Nephron progenitor cell (in vitro differentiated cells): ENCODE results near the gene RBBP6.
"Not testable (repeated sequence)": the region's sequence is repeated elsewhere in the genome, so short reads cannot be mapped to it uniquely, and the experiment has no call there.

ENCODE experiments used
- DNase-seq: peaks from one replicate; pipeline ENCODE4 v3.0.0; 2021
- H3K27ac Mint-ChIP-seq: 2 replicates; pipeline ENCODE4 v1.8.0; 2021; ENCODE audit warnings: mild to moderate bottlenecking, moderate library complexity, mixed read lengths
- H3K27me3 Mint-ChIP-seq: 2 replicates; pipeline ENCODE4 v1.8.0; 2021; ENCODE audit warnings: mild to moderate bottlenecking, low read depth, mixed read lengths; ENCODE audit not compliant: poor library complexity
- H3K36me3 Mint-ChIP-seq: 2 replicates; pipeline ENCODE4 v1.8.0; 2021; ENCODE audit warnings: low read depth, mixed read lengths
- H3K4me1 Mint-ChIP-seq: 2 replicates; pipeline ENCODE4 v1.8.0; 2021; ENCODE audit warnings: mixed read lengths
- H3K4me3 Mint-ChIP-seq: 2 replicates; pipeline ENCODE4 v1.8.0; 2021; ENCODE audit warnings: mild to moderate bottlenecking, moderate library complexity, mixed read lengths
- H3K9me3 Mint-ChIP-seq: 2 replicates; pipeline ENCODE4 v1.8.0; 2021; ENCODE audit warnings: mild to moderate bottlenecking, moderate library complexity, mixed read lengths
- TF ChIP-seq, protein P1 (sequence below): fragments of 200-600 bp; sonication (generic); IDR thresholded peaks from 2 replicates; pipeline ENCODE4 v1.5.0; 2021; ENCODE audit warnings: antibody characterized with exemption

RBBP6 gene

DNA sequence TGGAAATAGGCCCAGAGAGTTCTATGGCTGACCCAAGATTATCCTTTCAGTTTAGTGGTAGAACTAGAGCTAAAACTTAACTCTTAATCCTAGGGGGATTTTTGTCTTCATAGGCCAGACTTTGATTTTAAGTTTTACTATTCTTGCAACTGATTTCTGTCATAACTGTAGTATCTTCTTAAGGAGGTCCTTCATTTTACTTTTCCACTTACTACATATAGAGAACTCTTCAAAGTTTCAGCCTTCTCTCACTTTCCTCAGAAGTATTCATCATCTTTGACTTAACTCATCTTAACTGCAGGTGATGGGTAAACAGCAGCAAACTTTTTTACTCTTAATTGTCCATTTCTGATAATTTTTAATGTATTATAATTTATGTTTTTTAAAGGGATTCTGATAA lies 23.4 kb downstream of the RBBP6 start:
- Mint-ChIP-seq H3K27ac (no peak overlapping the region), H3K9me3 (peaks cover 3% of the 10 kb centered on the region), H3K27me3 (no peaks in the 10 kb centered on the region), H3K36me3 (peaks cover 96% of the 10 kb centered on the region), H3K4me1 (no peaks in the 10 kb centered on the region), H3K4me3 (no peak overlapping the region)
- DNase-seq: no peak
- TF ChIP-seq, protein P1, sequence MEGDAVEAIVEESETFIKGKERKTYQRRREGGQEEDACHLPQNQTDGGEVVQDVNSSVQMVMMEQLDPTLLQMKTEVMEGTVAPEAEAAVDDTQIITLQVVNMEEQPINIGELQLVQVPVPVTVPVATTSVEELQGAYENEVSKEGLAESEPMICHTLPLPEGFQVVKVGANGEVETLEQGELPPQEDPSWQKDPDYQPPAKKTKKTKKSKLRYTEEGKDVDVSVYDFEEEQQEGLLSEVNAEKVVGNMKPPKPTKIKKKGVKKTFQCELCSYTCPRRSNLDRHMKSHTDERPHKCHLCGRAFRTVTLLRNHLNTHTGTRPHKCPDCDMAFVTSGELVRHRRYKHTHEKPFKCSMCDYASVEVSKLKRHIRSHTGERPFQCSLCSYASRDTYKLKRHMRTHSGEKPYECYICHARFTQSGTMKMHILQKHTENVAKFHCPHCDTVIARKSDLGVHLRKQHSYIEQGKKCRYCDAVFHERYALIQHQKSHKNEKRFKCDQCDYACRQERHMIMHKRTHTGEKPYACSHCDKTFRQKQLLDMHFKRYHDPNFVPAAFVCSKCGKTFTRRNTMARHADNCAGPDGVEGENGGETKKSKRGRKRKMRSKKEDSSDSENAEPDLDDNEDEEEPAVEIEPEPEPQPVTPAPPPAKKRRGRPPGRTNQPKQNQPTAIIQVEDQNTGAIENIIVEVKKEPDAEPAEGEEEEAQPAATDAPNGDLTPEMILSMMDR: no peak

DNA sequence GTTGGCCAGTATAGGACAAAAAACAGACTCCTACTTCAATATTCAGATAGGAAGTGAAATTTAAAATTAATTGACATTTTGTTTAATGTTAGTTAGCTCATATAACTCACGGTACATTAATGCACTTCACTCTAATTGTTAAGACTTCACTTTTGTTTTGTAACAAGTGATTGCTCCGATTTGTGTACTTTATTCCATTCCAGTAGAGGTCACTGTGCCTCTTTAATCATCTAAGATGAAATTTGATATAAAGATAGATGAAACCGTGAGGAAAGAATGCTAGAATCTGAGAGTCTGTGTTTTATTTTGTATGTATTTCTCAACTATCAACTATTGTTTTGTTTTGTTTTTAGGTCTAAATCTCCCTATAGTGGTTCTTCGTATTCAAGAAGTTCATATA lies 29.0 kb downstream of the RBBP6 start:
- H3K9me3 Mint-ChIP-seq: peaks cover 56% of the 10 kb centered on the region
- no peak for DNase-seq

DNA sequence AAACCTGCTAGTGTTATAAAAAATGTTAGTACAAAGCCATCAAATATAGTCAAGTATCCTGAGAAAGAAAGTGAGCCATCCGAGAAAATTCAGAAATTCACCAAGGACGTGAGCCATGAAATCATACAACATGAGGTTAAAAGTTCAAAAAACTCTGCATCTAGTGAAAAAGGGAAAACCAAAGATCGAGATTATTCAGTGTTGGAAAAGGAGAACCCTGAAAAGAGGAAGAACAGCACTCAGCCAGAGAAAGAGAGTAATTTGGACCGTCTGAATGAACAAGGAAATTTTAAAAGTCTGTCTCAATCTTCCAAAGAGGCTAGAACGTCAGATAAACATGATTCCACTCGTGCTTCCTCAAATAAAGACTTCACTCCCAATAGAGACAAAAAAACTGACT lies 31.7 kb downstream of the RBBP6 start:
- Mint-ChIP-seq H3K27ac (no peak overlapping the region), H3K27me3 (peaks cover 3% of the 10 kb centered on the region), H3K4me1 (no peaks in the 10 kb centered on the region), H3K9me3 (peaks cover 72% of the 10 kb centered on the region), H3K4me3 (no peak overlapping the region), H3K36me3 (peaks cover 84% of the 10 kb centered on the region)
- DNase-seq: no peak
- TF ChIP-seq, protein P1: no peak

More for the DNA sequence above, 29.0 kb downstream of the RBBP6 start:
- H3K36me3 Mint-ChIP-seq: peaks cover 97% of the 10 kb centered on the region
- peaks cover 3% of the 10 kb centered on the region for H3K27me3 Mint-ChIP-seq
- H3K4me1 Mint-ChIP-seq: no peaks in the 10 kb centered on the region
- no peak overlapping the region for H3K27ac Mint-ChIP-seq
- TF ChIP-seq, protein P1: no peak
- no peak overlapping the region for H3K4me3 Mint-ChIP-seq

DNA sequence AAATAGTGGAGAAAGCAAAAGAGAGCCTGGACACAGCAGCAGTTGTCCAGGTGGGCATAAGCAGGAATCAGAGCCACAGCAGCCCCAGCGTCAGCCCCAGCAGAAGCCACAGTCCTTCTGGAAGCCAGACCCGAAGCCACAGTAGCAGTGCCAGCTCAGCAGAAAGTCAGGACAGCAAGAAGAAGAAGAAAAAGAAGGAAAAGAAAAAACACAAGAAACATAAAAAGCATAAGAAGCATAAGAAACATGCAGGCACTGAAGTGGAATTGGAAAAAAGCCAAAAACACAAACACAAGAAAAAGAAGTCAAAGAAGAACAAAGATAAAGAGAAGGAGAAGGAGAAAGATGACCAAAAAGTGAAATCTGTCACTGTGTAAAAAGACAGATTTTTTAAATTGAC lies 32.7 kb downstream of the RBBP6 start:
- Mint-ChIP-seq H3K27me3 (peaks cover 3% of the 10 kb centered on the region), H3K27ac (no peak overlapping the region), H3K4me3 (no peak overlapping the region), H3K4me1 (no peaks in the 10 kb centered on the region), H3K9me3 (peaks cover 82% of the 10 kb centered on the region), H3K36me3 (peaks cover 85% of the 10 kb centered on the region)
- TF ChIP-seq, protein P1: no peak
- no peak for DNase-seq

DNA sequence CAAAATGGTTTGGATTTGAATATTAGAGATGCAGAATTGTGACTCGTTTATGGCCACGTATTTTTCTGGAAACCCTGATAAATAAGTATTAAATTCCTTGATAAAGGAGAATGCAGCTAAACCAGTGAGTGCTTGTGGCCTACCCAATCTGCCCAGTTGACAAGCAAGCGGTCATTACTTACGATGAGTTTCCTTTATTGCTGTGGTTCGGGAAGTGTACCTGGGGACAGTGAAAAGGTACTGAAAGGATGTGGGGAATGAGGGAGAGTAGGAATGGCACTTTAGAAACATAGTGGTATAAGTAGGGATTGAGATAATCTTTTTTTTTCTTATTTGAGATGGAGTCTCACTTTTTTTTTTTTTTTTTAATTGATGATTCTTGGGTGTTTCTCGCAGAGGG lies 33.8 kb downstream of the RBBP6 start:
- H3K9me3 Mint-ChIP-seq: peaks cover 80% of the 10 kb centered on the region
- H3K36me3 Mint-ChIP-seq: peaks cover 74% of the 10 kb centered on the region
- DNase-seq: no peak
- no peaks in the 10 kb centered on the region for H3K4me1 Mint-ChIP-seq
- peaks cover 3% of the 10 kb centered on the region for H3K27me3 Mint-ChIP-seq
- H3K27ac Mint-ChIP-seq: no peak overlapping the region
- H3K4me3 Mint-ChIP-seq: no peak overlapping the region
- TF ChIP-seq, protein P1: no peak

DNA sequence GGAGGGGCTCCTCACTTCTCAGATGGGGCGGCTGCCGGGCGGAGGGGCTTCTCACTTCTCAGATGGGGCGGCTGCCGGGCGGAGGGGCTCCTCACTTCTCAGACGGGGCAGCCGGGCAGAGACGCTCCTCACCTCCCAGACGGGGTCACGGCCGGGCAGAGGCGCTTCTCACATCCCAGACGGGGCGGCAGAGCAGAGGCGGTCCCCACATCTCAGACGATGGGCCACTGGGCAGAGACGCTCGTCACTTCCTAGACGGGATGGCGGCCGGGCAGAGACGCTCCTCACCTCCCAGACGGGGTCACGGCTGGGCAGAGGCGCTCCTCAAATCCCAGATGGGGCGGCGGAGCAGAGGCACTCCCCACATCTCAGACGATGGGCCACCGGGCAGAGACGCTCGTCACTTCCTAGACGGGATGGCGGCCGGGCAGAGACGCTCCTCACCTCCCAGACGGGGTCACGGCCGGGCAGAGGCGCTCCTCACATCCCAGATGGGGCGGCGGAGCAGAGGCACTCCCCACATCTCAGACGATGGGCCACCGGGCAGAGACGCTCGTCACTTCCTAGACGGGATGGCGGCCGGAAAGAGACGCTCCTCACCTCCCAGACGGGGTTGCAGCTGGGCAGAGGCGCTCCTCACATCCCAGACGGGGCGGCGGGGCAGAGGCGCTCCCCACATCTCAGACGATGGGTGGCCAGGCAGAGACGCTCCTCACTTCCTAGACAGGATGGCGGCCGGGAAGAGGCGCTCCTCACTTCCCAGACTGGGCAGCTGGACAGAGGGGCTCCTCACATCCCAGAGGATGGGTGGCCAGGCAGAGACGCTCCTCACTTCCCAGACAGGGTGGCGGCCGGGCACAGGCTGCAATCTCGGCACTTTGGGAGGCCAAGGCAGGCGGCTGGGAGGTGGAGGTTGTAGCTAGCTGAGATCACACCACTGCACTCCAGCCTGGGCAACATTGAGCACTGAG lies 35.4 kb downstream of the RBBP6 start:
- not testable (repeated sequence) for DNase-seq, H3K4me3 Mint-ChIP-seq, H3K4me1 Mint-ChIP-seq, H3K27me3 Mint-ChIP-seq, H3K27ac Mint-ChIP-seq
- Mint-ChIP-seq H3K9me3 (peaks cover 65% of the 10 kb centered on the region), H3K36me3 (peaks cover 57% of the 10 kb centered on the region)

DNA sequence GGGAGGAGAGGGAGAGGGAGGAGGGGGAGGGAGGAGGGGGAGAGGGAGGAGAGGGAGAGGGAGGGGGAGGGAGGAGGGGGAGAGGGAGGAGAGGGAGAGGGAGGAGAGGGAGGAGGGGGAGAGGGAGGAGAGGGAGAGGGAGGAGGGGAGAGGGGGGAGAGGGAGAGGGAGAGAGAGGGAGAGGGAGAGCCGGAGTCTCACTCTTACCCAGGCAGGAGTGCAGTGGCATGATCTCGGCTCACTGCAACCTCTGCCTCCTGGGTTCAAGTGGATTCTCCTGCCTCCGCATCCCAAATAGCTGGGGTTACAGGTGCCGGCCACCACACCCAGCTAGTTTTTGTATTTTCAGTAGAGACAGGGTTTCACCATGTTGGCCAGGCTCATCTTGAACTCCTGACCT lies 36.4 kb downstream of the RBBP6 start:
- Mint-ChIP-seq H3K9me3 (peaks cover 55% of the 10 kb centered on the region), H3K36me3 (peaks cover 48% of the 10 kb centered on the region)
- DNase-seq, H3K4me3 Mint-ChIP-seq, H3K4me1 Mint-ChIP-seq, H3K27ac Mint-ChIP-seq, H3K27me3 Mint-ChIP-seq: not testable (repeated sequence)
